GM10266 (cell line): Measurements from ENCODE around the gene DNAJB8.

Experiments
- DNase-seq: peaks from one replicate; pipeline ENCODE4 v3.0.0; 2012; ENCODE audit errors: extremely low spot score
- CTCF ChIP-seq: IDR thresholded peaks from 2 replicates; pipeline ENCODE4 v1.5.1; 2012; ENCODE audit warnings: mild to moderate bottlenecking, low read depth; ENCODE audit not compliant: control insufficient read depth, insufficient read depth; ENCODE audit errors: missing control alignments

Gene DNAJB8

GRCh38 chr3:128490650-128490914 lies 23.9 kb upstream of the DNAJB8 start:
- TF ChIP-seq CTCF: no peak
- DNase-seq: no peak

GRCh38 chr3:128489927-128490649 lies 23.4 kb upstream of the DNAJB8 start:
- peak; percentile 58 for DNase-seq
- TF ChIP-seq CTCF: no peak

- no peak for TF ChIP-seq CTCF
- no peak for DNase-seq
Measured at GRCh38 chr3:128489674-128489926, 22.9 kb upstream of the DNAJB8 start.

- DNase-seq: peak; percentile 71
- TF ChIP-seq CTCF: no peak
Measured at GRCh38 chr3:128488991-128489673, 22.4 kb upstream of the DNAJB8 start.

GRCh38 chr3:128488636-128488990 lies 21.9 kb upstream of the DNAJB8 start:
- no peak for TF ChIP-seq CTCF
- peak; percentile 52 for DNase-seq

- DNase-seq: peak; percentile 82
- no peak for TF ChIP-seq CTCF
Measured at GRCh38 chr3:128487813-128488635, 21.3 kb upstream of the DNAJB8 start.

- no peak for DNase-seq
- TF ChIP-seq CTCF: no peak
Measured at GRCh38 chr3:128487538-128487812, 20.8 kb upstream of the DNAJB8 start.
